ENCODE results near the gene TMEM164.
"Not testable (repeated sequence)": the region's sequence is repeated elsewhere in the genome, so short reads cannot be mapped to it uniquely, and the experiment has no call there.

TMEM164 gene

DNA sequence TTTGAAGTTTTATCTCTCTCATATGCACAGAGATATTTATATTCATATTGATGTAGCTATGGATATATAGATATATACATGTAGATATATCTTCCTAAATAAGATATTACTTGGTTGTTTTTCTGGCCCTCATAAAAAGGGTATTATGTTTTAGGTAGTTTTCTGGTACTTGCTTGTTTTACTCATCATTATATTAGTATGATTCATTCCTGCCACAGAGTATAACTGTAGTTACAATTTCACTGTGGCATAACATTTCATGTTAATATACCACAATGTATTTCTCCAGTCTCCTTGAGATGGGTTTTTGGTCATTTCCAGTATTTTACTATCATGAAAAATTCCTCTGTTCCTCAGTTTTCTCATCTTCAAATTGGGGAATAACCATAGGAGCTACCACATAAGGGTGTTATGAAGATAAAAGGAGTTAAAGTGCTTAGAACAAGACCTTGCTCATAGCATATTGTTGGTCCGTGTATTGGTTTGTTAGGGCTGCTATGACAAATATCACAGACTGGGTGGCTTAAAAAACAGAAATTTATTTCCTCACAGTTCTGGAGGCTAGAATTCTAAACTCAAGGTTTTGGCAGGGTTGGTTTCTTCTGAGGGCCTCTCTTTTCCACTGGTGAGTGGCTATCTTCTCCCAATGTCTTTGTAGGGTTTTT, 129.7 kb downstream of the TMEM164 start:
- no peak for DNase-seq (ENCODE audit: low read depth, low spot score)

DNA sequence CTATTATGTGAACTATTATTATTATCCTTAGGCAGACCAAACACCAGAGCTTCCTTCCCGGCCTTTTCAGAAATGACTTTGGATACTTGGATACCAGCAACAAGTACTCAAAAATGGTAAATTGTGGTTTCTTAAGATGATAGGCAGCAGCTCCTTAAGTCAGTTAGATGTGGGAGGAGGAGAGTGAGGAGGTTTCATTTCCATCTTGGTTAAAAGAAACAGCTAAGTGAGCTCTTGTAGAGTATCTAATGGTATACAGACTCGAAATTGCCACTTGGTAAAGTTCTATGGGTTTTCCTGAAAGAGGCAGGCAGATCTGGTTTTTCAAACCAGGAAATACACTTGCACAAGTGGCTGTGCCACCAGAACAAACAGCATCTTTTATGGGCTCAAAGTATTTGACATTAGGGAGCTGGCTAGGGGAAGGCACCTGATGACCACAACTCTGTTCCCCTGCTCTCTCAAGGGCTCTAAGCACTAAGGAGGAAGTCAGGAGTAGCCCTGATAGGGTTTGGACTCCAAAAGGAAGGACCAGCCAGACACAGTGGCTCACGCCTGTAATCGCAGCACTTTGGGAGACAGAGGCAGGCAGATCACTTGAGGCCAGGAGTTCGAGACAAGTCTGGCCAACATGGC, 130.9 kb downstream of the TMEM164 start:
- DNase-seq (ENCODE audit: low read depth, low spot score): no peak

DNA sequence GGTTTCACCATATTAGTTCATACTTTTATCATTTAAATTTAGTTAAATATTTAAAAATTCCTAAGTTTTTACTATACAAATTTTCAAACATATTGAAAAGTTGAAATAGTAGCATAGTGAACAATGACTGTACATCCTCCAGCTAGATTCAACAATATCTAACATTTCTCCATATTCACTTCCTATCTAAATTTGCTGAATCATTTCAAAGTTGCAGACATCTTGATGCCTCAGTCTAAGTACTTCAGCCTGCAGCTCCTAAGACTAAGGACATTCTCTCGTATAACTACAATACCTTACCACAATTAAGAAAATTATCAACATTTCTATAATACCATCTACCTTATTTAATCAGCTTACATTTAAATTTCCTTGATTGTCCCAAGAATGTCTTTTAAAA, 132.7 kb downstream of the TMEM164 start:
- DNase-seq (ENCODE audit: low read depth, low spot score): no peak

DNA sequence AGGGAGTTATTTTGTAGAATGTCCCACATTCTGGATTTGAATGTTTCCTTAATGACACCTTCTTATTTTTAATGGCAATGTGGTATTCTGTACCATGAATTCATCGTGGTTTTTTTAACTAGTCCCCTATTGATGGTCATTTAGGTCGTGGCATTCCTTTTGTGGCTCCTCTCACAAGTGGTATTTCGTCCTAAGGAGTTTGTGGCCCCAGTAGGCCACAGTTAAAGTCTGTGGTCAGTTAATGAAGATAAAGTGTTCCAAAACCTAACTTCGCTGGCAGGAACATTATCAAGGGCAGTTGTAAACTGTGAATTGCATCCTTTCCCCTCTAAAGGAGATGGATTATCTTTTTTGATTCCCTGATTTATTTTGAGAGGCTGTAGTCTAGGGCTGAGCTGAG, 133.2 kb downstream of the TMEM164 start:
- DNase-seq (ENCODE audit: low read depth, low spot score): no peak

DNA sequence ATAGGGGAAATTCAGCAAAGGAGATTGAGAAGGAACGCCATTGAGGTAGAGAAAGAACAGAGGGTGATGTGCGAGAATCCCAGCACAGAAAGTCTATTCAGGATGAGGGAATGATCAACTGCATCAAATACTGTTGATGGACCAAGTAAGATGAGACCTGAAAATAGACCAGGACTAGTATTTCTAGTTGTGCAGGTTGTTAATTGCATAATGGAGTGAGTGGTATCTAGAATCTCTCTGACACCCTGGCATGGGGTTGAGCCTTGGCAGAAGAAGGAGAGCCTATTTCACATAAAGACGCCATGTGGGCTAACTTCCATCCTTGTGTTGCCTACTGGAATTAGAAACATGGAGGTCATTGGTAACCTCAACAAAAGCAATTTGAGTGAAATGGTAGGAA, 135.6 kb downstream of the TMEM164 start:
- no peak for DNase-seq (ENCODE audit: low read depth, low spot score)

DNA sequence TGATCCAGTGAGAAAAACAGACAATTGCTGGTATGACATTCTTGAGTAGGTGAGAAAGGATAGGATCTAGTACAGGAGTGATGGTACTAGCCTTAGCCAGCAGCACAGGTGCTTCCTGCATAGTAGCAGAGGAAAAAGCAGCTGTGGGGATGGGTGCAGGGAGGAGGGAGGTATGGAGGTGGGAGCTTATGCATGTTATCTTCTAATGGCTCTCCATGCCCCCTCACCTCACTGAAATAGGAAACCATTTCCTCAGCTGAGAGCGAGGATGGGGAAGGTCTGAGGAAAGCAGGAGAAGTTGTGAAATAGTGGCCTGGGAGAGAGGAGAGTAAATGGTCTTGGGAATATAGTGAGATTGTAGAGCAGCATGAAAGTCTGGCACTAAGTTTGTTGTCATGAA, 136.3 kb downstream of the TMEM164 start:
- no peak for DNase-seq (ENCODE audit: low read depth, low spot score)

DNA sequence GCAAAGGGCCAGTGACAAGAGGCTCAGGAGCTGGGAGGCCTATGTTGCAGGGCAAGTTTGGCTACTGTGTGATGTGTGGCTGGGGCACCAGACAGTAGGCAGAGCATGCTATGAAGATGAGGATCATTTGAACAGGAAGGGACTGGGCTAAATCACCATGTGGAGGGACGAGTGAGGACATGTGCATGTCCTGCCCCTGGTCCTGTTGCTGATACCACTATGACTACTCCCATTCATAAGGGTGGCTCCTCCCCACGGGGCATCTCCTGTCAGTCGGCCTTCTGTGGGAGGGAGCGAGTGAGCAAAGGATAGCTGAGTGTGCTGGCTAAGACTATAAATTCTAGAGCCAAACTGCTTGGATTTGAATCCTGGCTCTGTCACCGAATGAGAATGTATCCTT, 139.2 kb downstream of the TMEM164 start:
- no peak for DNase-seq (ENCODE audit: low read depth, low spot score)

DNA sequence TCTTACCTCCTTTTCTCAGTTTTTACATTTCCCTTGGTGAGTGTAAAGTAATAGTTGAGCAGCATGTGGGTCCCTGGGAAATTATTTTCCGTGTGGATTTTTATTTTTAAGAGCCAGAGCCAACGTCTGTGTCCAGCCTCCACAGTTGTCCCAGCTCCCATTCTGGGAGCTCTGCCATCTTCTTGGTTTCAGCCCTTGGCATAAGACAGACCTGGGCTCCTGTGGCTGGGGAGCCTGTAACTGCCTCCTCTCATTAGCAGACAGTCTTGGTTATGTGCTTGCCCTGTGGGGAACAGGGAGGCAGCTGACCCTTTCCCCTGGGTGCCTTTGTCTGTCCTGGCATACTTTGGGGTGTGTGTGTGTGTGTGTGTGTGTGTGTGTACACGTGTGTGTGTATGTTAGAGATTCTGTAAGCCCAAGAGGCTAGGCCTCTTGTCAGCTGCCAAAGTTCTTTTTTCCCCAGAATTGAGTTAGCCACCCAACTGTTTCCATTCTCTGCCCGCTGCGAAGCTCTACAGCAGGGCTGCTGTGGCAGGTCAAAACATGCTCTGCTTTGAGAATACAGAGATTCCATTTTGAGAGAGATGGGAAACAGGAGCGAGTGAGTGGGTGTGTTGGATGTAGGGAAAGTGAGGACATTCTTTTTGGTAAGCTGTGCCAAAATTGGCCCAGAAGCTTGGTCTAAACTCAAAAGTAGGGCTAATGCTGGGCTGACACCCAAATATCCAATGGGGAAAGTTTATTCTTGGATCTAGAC, 140.7 kb downstream of the TMEM164 start:
- no peak for DNase-seq (ENCODE audit: low read depth, low spot score)

DNA sequence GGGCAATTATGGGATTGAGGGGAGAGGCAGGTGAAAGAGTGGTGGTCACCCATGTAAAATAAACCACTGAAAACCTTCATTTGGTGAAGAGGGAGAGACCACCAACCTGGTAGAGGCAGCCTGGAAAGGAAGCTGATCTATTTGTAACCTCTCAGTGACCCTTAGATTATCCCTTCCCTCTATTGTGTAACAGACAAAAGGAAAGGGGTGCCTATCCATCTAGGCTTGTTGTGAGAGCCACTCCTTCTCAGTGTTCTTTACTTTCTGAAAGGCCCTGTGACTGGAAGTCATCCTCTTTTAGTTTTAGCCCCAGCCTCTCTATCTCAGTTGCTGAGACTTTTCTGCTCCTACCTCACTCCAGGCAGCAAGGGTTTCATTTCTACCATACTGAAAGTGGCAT, 142.4 kb downstream of the TMEM164 start:
- DNase-seq (ENCODE audit: low read depth, low spot score): no peak

DNA sequence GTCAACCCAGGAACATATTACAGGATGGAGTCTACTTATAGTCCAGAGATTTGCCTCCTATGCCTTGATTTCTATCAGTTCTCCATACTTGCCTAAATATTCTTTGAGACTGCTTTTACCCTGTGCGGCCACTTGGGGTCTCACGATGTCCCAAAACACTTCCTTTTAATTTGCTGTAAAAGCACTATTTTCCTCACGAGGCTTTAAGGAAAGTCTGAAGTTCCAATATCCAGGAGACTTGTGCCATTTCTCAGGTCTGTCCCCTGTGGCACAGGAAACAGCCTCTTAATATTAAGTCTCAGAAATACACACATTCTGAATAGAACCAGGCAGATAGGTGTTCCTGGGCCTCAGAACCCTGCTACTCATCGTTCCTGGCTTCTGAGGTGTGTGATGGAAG, 142.9 kb downstream of the TMEM164 start:
- DNase-seq (ENCODE audit: low read depth, low spot score): no peak

DNA sequence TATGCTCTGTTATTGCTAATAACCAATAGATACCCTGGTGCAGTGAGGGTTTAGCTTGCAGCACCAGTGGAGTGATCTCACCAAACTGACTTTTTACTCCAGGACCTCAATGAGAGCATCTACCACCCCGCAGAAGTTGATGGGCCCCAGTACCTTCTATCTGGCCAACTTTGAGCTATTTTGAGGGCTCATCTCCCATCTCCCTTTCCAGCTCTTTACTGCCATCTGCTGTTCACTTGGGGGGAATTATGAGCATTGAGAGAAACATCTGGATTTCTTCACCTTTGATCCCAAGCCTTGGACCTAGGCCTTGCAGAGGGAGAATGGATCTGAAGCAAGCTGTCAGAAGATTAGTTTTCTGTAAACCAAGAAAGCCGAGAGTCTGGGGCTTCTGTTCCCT, 143.6 kb downstream of the TMEM164 start:
- DNase-seq (ENCODE audit: low read depth, low spot score): no peak

DNA sequence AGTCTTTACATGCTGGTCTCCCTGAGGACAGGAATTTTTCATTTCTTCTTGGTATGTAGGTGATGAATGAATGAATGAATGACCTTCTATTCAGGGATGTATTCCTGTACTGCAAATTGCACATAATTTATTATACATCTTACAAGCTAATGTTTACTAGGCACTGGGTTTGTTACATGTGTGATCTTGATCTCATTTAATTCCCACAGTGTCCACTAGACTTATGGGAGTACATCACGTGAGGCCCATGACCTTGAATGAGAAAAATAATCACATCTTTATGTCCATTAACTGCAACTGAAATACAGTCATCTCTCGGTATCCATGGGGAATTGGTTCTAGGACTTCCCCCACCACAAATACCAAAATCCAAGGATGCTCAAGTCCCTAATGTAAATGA, 150.3 kb downstream of the TMEM164 start:
- no peak for DNase-seq (ENCODE audit: low read depth, low spot score)

DNA sequence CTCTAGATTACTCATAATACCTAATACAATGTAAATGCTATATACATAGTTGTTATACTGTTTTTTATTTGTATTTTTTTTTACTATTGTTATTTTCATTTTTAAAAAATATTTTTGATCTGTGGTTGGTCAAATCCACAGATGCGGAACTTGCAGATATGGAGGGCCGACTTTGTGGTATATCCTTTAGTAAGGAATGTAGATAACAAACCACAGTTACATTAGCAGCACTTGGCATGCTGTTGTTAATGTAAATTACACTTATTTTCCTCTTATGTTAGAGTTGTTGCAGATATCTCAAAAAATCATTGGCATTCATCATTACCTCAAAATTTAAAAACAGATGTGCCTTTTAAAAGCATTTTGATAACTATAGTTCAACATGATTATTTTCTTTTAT, 151.0 kb downstream of the TMEM164 start:
- DNase-seq (ENCODE audit: low read depth, low spot score): no peak

DNA sequence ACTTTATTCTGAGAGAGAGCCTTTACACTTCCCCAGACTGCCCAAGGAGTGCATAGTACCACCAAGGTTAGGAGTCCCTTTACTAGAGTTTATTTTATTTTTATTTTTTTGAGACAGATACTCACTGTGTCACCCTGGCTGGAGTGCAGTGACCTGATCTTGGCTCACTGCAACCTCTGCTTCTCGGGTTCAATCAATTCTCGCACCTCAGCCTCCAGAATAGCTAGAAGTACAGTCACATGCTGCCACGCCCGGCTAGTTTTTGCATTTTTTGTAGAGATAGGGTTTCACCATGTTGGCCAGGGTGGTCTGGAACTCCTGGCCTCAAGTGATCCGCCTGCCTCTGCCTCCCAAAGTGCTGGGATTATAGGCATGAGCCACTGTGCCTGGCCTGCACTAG, 151.4 kb downstream of the TMEM164 start:
- not testable (repeated sequence) for DNase-seq (ENCODE audit: low read depth, low spot score)

DNA sequence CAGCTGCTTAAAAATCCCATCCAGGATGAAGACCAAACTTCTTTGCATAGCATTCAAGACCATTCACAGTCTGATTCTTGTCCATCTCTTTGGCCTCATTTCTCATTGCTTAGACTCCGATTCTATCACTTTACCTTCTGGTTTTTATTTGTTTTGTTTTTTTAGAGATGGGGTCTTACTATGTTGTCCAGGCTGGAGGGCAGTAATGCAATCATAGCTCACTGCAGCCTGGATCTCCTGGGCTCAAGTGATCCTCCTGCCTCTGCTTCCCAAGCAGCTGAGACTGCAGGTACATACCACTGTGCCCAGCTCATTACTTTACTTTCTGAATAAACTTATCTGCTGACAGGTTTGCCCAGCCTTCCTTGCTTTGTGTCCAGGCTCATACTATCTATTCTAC, 152.8 kb downstream of the TMEM164 start:
- no peak for DNase-seq (ENCODE audit: low read depth, low spot score)

DNA sequence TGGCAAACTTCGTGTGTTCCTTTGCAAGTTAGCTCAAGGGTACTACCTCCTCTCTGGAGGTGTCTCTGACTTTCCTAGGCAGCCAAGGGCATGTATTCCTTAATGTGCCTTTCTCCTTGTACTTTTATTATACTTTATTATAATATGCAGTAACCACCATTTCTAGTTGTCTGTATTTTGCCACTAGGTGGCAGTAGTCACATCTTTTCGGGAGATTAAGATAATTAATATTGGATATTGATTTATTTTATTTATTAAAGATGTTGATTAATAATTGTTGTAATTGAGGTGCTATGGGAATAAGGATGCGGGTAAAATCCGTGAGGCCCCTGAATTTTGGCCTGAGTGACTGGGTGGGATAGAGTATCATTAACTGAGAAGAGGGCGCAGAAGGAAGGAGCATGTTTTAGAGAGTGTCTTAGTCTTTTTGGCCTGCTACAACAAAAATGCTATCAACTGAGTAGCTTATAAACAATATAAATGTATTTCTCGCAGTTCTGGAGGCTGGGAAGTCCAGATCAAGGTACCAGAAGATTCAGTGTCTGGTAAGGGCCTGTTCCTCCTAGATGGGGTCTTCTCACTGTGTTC, 153.3 kb downstream of the TMEM164 start:
- DNase-seq (ENCODE audit: low read depth, low spot score): no peak

DNA sequence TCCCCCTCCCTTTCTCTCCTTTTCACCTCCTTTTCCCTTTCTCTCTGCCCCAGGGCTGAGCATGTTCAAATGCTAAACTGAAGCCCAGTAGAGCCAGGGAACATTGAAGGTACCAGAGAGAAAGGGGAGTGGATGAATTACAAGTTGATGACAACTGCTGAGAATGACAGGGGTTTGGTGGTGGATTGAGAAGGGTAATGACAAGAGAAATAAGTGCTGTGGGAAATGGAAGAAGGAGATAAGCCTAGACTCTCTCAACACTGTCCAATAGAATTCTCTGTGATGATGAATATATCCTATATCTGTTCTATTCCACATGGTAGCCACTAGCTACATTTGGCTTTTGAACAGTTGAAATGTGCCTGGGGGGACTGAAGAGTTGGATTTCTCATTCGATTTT, 154.5 kb downstream of the TMEM164 start:
- no peak for DNase-seq (ENCODE audit: low read depth, low spot score)

DNA sequence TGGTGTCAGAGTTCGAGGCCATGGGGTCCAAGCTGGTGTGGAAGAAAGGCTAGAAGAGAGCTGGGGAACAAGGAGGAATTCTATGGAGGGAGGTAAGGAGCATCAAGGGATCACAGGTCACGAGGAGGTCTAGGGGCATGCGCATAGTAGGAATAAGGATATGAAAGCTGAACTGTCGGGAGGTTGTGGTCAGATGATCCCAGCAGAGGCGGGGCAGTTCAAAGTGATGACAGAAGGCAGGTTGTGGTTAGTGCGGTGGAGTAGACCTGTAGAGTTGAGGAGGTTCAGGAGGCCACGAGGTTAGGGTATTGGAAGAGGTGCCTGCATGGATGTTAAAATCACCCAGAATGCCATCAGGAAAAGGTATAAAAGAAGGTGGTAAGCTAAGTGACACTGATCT, 156.3 kb downstream of the TMEM164 start:
- no peak for DNase-seq (ENCODE audit: low read depth, low spot score)

DNA sequence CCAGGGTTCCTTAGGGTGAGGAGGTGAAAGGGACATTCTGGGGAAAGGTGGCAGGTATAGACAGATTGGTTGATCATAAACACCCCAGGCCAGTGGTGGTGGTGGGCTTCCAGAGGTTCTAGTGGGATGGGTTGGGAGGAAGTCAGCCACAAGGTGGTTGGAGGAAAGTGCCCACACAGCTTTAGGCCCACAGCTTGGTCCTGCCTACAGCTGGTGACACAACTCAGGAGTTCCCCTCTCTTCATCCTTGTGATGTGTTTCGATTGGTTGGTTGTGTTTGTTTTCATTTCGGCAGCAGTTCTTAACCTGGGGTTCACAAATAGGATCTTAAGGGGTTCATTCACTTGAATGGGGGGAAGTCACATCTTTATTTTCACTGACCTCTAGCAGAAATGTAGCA, 157.0 kb downstream of the TMEM164 start:
- DNase-seq (ENCODE audit: low read depth, low spot score): no peak

DNA sequence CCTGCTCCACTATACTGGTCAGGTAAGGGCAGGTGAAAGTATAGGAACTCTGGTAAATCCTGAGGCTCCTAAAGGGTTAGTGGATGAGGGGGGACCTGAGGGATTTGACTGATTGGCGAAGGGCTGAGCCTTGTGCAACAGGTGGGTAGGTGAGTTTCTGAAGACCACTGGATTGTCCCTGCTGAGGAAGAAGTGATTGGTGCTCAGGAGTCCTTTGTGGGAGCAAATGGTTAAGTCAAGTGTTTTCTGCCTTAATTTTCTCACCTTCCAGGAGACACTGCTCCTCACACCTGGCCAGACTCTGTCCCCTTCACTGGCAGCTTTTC, 158.4 kb downstream of the TMEM164 start:
- DNase-seq (ENCODE audit: low read depth, low spot score): no peak

DNA sequence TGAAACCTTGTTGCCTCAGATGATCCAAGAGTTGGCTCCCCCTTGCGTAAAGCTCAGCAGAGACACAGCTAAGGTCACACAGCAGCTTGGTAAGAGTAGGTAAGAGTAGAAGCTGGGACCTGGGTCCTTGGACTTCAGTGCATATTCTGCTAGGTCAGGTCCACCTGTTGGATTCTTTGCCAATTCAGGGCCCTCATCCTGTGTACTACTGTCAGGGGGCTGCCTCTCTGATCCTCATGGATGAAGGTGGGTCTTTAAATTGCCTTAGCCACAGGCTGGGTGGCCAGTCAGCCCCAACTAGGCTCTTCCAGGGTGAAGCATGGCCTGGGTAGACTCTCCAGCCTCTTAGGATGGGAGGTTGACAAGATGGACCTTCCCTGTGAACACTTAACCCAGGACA, 159.2 kb downstream of the TMEM164 start:
- DNase-seq (ENCODE audit: low read depth, low spot score): no peak

DNA sequence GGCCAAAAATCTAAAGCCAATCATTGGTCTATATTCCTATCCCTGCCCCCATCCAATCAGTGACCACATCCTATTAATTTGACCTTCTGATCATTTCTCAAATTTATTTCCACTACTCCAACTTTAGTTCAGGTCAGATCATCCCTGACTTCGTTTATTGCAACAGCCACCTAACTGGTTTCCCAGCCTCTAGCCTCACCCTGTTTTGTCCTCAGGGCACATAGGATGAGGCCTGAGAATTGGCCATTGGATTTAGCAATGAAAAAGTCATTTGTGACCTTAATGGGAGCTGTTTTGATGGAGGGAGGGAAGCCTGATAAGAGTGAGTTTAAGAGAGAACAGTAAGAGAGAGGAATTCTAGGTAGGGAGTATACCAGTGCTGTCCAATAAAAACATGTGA, 160.0 kb downstream of the TMEM164 start:
- no peak for DNase-seq (ENCODE audit: low read depth, low spot score)

DNA sequence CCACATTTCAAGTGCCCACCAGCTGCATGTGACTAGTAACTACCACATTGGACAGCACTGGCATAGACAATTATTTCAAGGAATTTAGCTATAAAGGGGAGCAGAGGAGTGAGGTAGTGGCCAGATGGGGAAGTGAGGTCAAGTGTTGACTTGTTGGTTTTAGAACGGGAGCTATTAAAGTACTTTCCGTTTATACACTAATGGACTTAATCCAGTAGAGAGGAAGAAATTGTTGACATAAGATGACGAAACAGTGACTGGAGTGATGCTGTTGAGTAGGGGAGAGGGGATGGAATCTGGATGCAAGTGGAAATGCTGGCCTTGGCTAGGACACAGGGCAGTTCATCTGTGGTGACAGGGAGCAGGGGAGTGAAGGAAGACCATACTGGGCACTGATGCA, 160.6 kb downstream of the TMEM164 start:
- no peak for DNase-seq (ENCODE audit: low read depth, low spot score)
